GM19099 (cell line): Measurements from ENCODE around the gene TSNAX.

Source experiments
- POLR2A ChIP-seq: IDR thresholded peaks from 3 replicates; pipeline ENCODE4 v1.6.1; 2011; ENCODE audit warnings: low read depth; ENCODE audit not compliant: insufficient read length; ENCODE audit errors: extremely low read depth

The TSNAX gene

GRCh38 chr1:231544943-231545592, 16.6 kb downstream of the TSNAX start:
- TF ChIP-seq POLR2A, result no peak

GRCh38 chr1:231546693-231547092, 18.2 kb downstream of the TSNAX start:
- TF ChIP-seq POLR2A, result no peak

GRCh38 chr1:231549733-231550447, 21.4 kb downstream of the TSNAX start:
- TF ChIP-seq POLR2A, result no peak

GRCh38 chr1:231550448-231550781, 21.9 kb downstream of the TSNAX start:
- TF ChIP-seq POLR2A, result no peak

- TF ChIP-seq POLR2A, result no peak
These were observed 24.9 kb downstream of the TSNAX start for GRCh38 chr1:231553320-231553719.

GRCh38 chr1:231554969-231555368, 26.5 kb downstream of the TSNAX start:
- TF ChIP-seq POLR2A, result no peak

GRCh38 chr1:231557411-231557810, 28.9 kb downstream of the TSNAX start:
- no peak for TF ChIP-seq POLR2A

GRCh38 chr1:231557898-231558707, 29.6 kb downstream of the TSNAX start:
- TF ChIP-seq POLR2A, result no peak

- no peak for TF ChIP-seq POLR2A
These were observed 30.3 kb downstream of the TSNAX start for GRCh38 chr1:231558708-231559185.

GRCh38 chr1:231561647-231562383, 33.3 kb downstream of the TSNAX start:
- TF ChIP-seq POLR2A, result no peak

- TF ChIP-seq POLR2A, result no peak
These were observed 34.8 kb downstream of the TSNAX start for GRCh38 chr1:231563247-231563646.

GRCh38 chr1:231564373-231564772, 35.9 kb downstream of the TSNAX start:
- TF ChIP-seq POLR2A, result no peak

- no peak for TF ChIP-seq POLR2A
These were observed 38.0 kb downstream of the TSNAX start for GRCh38 chr1:231566496-231566895.

- no peak for TF ChIP-seq POLR2A
These were observed 43.4 kb downstream of the TSNAX start for GRCh38 chr1:231571904-231572303.

- no peak for TF ChIP-seq POLR2A
These were observed 47.0 kb downstream of the TSNAX start for GRCh38 chr1:231575472-231575871.
